ENCODE results near the gene SCPEP1.
"Not testable (repeated sequence)": the region's sequence is repeated elsewhere in the genome, so short reads cannot be mapped to it uniquely, and the experiment has no call there.

SCPEP1 gene, protein sequence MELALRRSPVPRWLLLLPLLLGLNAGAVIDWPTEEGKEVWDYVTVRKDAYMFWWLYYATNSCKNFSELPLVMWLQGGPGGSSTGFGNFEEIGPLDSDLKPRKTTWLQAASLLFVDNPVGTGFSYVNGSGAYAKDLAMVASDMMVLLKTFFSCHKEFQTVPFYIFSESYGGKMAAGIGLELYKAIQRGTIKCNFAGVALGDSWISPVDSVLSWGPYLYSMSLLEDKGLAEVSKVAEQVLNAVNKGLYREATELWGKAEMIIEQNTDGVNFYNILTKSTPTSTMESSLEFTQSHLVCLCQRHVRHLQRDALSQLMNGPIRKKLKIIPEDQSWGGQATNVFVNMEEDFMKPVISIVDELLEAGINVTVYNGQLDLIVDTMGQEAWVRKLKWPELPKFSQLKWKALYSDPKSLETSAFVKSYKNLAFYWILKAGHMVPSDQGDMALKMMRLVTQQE

DNA sequence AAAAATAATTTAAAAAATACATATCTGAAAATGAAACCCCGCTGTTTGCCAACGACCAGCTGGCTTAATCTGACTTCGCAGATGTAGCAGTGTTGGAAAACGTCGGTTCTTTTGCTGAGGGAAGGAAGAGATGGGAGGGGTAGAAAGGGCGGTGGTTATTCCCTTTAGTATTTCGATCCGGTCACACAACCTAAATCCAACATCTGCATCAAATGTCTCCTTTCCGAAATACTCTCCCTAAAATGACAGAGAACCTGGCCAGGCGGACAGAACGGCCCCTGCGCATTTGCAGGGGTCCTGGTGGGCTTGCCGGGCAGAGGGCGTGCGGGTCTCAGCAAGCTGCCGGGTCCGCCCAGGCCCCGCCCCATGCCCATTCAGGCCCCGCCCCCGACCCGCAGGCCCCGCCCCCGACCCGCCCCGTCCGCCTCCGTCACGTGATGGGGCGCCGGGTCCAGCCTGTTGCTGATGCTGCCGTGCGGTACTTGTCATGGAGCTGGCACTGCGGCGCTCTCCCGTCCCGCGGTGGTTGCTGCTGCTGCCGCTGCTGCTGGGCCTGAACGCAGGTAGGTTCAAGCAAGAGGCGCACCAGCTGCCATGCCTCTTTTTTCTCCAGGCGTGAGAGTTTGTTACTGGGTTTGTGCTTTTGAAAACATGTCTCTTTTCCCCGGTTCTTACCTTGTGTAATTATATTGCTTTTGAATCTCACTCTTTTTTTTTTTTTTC lies at the start of gene SCPEP1:
Gene SCPEP1 (plus strand): TSS at position 459 of the 723 bp plus-strand sequence. CDS start 29 bp downstream, at position 488.
- DNase-seq, result peak; percentile 61

DNA sequence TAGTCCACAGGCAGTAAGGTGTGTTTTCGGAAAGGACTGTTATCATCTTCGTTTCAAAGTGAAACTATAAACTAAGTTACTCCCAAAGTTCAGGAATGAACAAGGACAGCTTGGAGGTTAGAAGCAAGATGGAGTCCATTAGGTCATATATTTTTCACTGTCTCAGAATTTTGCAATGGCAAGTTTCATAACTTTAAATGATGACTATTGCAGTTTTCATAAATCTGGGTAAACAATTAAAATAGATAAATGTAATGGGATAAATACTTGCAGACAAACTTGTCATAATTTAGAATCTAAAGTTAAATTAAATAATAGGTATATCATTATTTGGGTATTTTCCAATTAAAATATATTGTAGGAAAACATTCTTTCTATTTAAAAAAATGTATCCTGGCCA lies 49.3 kb upstream of the SCPEP1 start:
- DNase-seq, result no peak

- no peak for DNase-seq
These were observed 48.5 kb upstream of the SCPEP1 start for GRCh38 chr17:56929362-56929969.

- DNase-seq, result no peak
These were observed 47.1 kb upstream of the SCPEP1 start for GRCh38 chr17:56930739-56931337.

DNA sequence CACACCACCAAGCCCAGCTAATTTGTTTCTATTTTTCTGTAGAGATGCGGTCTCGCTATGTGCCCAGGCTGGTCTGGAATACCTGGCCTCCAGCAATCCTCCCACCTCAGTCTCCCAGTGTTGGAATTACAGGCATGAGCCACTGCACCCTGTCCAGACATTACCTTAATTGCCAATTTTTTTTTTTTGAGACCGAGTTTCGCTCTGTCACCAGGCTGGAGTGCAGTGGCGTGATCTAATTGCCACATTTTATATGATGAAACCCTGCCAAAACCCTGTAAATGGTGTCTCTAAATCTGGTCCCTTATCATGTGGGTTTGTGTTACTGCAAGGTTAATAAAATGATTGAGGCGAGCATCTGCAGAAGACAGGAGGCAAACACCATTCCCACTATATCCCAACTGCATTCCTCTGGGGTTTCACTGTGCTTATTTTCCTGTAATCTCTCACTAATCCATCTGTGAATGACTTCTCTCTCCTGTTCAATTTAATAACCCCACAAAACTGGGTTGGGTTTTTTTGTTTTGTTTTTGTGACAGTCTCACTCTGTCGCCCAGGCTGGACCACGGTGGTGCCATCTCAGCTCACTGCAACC lies 44.7 kb upstream of the SCPEP1 start:
- no peak for DNase-seq

DNA sequence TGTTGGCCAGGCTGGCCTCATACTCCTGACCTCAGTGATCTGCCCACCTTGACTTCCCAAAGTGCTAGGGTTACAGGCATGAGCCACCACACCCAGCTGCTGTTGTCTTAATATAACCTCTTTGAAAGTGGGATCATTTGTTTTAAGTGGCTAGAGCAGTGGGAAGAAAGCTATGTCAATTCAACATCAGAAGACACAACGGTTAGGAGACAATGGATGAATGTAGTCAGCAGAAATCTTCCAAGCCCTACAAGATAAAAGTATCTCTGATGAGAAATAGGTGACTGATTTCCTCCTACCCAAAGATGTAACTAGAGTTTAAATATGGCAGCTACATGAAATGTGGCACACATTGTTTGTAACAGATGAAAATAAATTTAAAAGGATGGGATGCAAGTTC lies 44.1 kb upstream of the SCPEP1 start:
- no peak for DNase-seq

DNA sequence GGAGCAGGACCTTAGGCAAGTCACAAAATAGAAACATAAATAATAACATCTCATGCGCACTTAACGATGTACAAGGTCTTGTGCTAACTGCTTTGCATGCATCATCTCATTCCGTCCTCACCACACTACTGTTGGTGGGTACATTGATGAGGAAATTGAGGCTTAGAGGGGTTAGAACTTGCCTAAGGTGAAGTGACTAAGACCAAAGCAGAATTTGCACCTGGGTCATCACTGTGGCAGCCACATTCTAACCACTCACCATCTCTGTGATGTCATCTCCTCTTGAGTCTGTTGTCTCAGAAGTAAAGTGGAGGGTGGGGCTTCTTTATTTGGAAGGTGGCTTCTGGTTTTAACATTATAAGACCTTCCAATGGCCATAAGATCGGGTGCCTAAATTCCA lies 43.7 kb upstream of the SCPEP1 start:
- no peak for DNase-seq

GRCh38 chr17:56935461-56935860 lies 42.5 kb upstream of the SCPEP1 start:
- no peak for DNase-seq

DNA sequence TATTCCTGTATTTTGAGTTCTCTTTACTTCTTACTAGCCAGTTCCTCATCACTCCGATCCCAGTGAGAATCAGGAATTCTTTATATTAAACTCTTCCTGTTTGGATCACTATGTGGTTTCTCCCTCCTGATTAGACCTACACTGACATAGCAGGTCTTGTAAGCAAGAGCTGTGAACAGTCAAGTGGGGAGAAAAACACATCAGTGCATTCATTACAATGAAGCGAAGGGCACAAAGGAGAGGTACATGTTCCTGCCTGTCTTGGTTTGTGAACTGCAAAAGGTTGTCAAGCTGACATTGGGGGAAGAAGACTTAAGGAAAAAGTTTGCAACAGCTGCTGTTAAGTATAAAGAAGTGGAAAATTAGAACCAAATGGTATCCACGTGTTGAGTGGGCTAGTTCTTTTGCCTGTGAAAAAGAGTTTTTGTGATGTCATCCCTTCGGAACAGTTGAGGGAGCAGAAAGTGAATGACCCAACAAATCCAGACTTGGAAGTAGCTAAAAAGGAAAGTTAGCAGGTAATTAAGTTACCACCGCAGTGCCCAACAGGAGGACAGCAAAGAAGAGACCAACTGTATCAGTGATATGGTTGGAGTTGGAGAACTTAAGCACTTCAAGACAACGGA lies 41.1 kb upstream of the SCPEP1 start:
- no peak for DNase-seq

DNA sequence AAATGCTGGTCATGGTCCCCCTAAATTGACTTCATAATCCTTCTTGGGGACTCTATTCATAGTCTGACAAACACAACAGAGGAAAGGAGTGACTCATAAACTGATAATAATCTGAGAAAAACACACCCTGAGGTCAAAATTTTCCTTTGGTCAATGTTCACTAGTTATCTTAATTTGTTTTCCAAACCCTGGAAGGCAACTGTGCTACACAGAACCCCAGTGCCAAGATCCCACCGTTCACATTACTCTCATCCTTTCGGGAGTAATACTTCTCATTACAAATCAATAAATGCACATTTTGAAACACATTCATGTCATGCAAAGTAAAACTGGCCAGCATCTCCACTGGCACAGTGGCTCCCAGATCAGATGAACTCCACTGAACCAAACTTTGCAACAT lies 40.2 kb upstream of the SCPEP1 start:
- DNase-seq, result no peak

DNA sequence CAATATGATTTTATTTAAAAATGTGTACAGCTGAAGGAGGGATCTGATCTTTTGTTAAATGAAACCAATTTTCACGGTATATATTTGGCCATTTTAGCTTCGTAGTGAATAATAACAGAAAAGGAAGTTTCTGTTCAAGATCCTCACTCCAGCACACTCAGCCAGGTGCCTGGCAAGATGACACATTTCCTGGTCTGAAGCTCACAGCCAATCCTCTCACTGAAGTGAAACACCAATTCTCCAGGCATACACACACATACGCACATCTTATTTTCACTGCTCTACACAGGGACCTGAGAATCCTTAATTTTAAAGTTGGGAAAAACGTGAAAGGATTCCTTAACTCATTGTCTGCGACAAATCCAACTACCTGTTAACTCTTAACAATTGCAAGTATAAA lies 39.7 kb upstream of the SCPEP1 start:
- not testable (repeated sequence) for DNase-seq

GRCh38 chr17:56939869-56940484 lies 38.0 kb upstream of the SCPEP1 start:
- peak; percentile 9 for DNase-seq

- no peak for DNase-seq
These were observed 34.3 kb upstream of the SCPEP1 start for GRCh38 chr17:56943505-56944125.

- DNase-seq, result no peak
These were observed 31.9 kb upstream of the SCPEP1 start for GRCh38 chr17:56945938-56946505.

DNA sequence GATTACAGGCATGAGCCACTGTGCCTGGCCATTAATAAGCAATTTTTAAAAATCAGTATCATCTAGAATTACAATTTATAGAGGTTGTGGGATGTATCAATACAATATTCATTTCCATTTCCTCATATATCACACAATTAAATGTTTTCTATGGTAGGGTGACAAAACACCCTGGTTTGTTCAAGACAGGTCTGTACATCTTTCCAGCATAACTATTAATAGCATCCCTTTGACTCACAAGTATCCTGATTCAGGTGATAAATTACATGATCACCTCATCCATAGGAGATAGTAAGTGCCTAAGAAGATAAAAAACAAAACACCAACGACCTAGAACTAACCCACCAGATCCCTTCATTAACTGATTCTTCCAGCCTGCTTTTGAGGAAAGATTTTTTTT lies 30.2 kb upstream of the SCPEP1 start:
- DNase-seq, result no peak

DNA sequence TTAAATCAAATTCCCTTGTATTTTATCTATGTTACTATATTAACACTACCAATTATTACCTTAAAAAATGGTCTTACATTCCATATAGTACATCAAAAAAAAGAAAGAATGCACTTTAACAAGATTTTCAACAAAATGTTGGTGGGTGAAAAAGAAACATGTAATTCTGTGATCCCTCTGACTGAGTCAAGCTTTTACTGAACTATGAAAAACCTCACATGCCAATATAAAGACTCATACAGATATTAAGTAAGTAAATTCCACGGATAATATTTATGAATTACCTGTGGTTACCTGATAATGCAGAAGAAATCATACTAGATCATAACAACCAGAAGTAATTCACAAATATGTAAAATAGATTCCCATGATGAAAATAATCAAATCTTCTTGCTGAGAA lies 29.4 kb upstream of the SCPEP1 start:
- no peak for DNase-seq

DNA sequence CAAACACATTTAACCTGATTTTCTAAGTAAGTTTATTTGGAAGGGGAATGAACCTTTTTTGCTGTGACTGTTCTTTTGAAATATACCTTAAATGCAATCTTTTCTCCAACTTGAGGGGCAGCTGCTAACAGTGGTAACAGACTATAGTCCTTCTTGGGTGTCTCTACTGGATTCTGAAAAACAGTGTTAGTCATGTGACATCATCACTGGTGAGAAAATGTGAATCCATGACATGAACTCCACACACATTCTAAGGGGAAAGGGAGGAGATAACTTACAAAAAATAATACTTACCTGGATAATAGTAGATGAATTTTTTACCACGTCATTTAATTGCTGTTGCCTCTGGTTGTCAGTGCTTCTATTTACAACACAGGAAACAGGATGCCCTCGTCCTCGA lies 28.3 kb upstream of the SCPEP1 start:
- DNase-seq, result no peak

DNA sequence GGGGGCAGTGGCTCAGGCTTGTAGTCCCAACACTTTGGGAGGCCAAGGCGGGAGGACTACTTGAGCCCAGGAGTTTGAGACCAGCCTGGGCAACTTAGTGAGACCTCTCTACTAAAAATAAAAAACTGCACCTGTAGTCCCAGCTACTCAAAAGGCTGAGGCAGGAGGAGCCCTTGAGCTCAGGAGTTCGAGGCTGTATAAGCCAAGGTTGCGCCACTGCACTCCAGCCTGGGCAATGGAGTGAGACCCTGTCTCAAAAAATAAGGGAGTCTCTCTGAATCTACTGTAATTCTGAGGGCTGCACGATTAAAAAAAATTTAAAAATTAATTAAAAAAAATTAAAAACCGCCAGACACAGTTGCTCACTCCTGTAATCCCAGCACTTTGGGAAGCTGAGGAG lies 20.9 kb upstream of the SCPEP1 start:
- DNase-seq, result no peak

DNA sequence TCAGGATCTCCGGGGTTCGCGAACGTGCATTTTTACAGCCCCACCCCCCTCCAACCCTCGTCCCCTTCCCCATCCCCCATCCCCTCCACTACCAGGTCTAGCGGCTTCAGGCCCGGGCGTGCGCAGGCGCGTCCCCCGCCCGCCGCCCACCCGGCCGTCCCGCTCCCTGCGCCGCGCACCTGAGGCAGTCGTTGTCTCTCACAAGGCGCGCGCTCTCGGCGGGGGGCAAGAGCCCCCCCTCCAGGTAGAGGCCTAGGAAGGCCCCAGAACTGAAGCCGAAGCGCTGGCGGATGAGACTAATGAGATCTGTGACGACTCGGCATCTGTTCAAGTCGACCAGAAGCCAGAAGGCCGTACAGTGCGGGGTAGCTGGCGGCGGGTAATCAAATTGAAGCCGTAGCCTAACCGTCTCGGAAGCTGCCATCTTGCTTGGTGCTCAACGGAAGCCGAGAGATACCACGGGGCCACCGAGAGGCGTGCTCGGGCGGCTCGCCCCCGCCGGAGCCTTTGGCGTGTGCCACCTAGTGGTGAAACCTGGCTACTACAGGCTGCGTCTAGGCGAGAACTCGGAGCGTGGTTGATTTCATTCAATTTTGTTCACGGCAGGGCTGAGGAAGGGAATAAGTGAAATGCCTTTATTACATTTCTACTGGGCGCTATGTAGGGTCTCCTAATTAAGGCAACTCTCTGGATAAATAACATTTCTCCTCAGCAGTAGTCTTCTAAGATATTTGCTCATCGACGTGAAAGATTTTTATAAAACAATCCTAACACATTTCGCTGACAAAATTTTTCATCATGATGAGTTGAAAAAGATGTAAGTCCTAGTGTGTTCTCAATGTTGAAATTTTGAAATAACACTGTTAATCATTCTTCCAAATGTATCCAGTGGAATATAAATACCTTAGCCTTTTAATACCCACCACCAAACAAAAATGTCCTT lies 17.1 kb upstream of the SCPEP1 start, which contains the start of gene COIL:
Gene COIL (minus strand): TSS at position 455 of the 943 bp plus-strand sequence. CDS start 31 bp downstream, at position 424.
- peak; percentile 87 for DNase-seq

GRCh38 chr17:56965241-56965640 lies 12.7 kb upstream of the SCPEP1 start:
- not testable (repeated sequence) for DNase-seq
